HEK293 (cell line): ENCODE measurements around the gene ARHGAP15.

Experiments
- CTCF ChIA-PET: fragments of 350-600 bp; formaldehyde crosslinking; extraction: SDS; loops from one replicate; lab custom pipeline; 2021; ENCODE audit warnings: antibody characterized with exemption; lab: Yijun Ruan, JAX
- POLR2A ChIA-PET: fragments of 300-600 bp; formaldehyde crosslinking; extraction: SDS; loops from one replicate; lab custom pipeline; 2020; ENCODE audit warnings: antibody characterized with exemption, inconsistent platforms; lab: Yijun Ruan, JAX
- H3K27ac ChIP-seq: fragments of 200-500 bp; sonication (Bioruptor generic); 2 replicates; pipeline ENCODE4 v1.5.1; 2014; ENCODE audit warnings: low read depth, low read length, control low read depth, inconsistent platforms; ENCODE audit errors: extremely low read depth
- H3K36me3 ChIP-seq, 2 experiments: fragments of 200-500 bp in 1 of 2; sonication (Bioruptor generic) in 1 of 2; 1 replicate in 1 of 2; 2 replicates in 1 of 2; pipeline ENCODE4 v1.5.1; 2014 to 2017; ENCODE audit warnings: inconsistent platforms in 2 of 2, low read length in 2 of 2; ENCODE audit not compliant: control insufficient read depth in 2 of 2, insufficient read depth in 1 of 2
- H3K4me1 ChIP-seq: fragments of 200-500 bp; sonication (Bioruptor generic); 2 replicates; pipeline ENCODE4 v1.5.1; 2014; ENCODE audit warnings: mild to moderate bottlenecking, low read length, inconsistent platforms; ENCODE audit not compliant: control insufficient read depth, insufficient read depth
- H3K4me3 ChIP-seq: 2 replicates; pipeline ENCODE4 v1.5.1; 2011; ENCODE audit warnings: low read depth, mild to moderate bottlenecking, control low read depth, low read length, moderate library complexity
- H3K9me3 ChIP-seq: fragments of 200-500 bp; sonication (Bioruptor generic); 2 replicates; pipeline ENCODE4 v1.5.1; 2014; ENCODE audit warnings: low read depth, low read length, inconsistent platforms; ENCODE audit not compliant: control insufficient read depth, insufficient read depth
- AEBP2 ChIP-seq: fragments of 450-650 bp; formaldehyde crosslinking; IDR thresholded peaks from 2 replicates; pipeline ENCODE4 v1.5.1; 2016; ENCODE audit warnings: missing biosample characterization, missing genetic modification characterization, borderline replicate concordance
- BCL11B ChIP-seq: fragments of 450-650 bp; formaldehyde crosslinking; IDR thresholded peaks from 2 replicates; pipeline ENCODE4 v1.5.1; 2016; ENCODE audit warnings: low read depth, missing biosample characterization, missing genetic modification characterization
- CTCF ChIP-seq: fragments of 450-650 bp; formaldehyde crosslinking; IDR thresholded peaks from 2 replicates; pipeline ENCODE4 v1.5.1; 2016; ENCODE audit warnings: missing biosample characterization, missing genetic modification characterization
- EGR2 ChIP-seq: fragments of 450-650 bp; formaldehyde crosslinking; IDR thresholded peaks from 2 replicates; pipeline ENCODE4 v1.5.1; 2016; ENCODE audit warnings: low read depth, missing biosample characterization, missing genetic modification characterization
- PATZ1 ChIP-seq: fragments of 450-650 bp; formaldehyde crosslinking; IDR thresholded peaks from 2 replicates; pipeline ENCODE4 v1.5.1; 2016; ENCODE audit warnings: missing biosample characterization, missing genetic modification characterization
- SALL2 ChIP-seq: fragments of 450-650 bp; formaldehyde crosslinking; IDR thresholded peaks from 2 replicates; pipeline ENCODE4 v1.5.0; 2017; ENCODE audit warnings: missing biosample characterization, mild to moderate bottlenecking, missing genetic modification characterization, borderline replicate concordance
- YY1 ChIP-seq: fragments of 450-650 bp; formaldehyde crosslinking; IDR thresholded peaks from 2 replicates; pipeline ENCODE4 v1.5.1; 2018; ENCODE audit warnings: missing biosample characterization, missing genetic modification characterization
- YY2 ChIP-seq: fragments of 450-650 bp; formaldehyde crosslinking; IDR thresholded peaks from 2 replicates; pipeline ENCODE4 v1.5.1; 2016; ENCODE audit warnings: missing biosample characterization, missing genetic modification characterization
- ZFP3 ChIP-seq: fragments of 450-650 bp; formaldehyde crosslinking; IDR thresholded peaks from 2 replicates; pipeline ENCODE4 v1.5.1; 2016; ENCODE audit warnings: low read depth, missing biosample characterization, missing genetic modification characterization
- ZFP37 ChIP-seq: fragments of 450-650 bp; formaldehyde crosslinking; IDR thresholded peaks from 2 replicates; pipeline ENCODE4 v1.5.1; 2016; ENCODE audit warnings: missing biosample characterization, missing genetic modification characterization
- ZNF132 ChIP-seq: fragments of 450-650 bp; formaldehyde crosslinking; IDR thresholded peaks from 2 replicates; pipeline ENCODE4 v1.5.1; 2017; ENCODE audit warnings: missing biosample characterization, missing genetic modification characterization, borderline replicate concordance
- ZNF174 ChIP-seq: fragments of 450-650 bp; formaldehyde crosslinking; IDR thresholded peaks from 2 replicates; pipeline ENCODE4 v1.5.0; 2017; ENCODE audit warnings: missing biosample characterization, mild to moderate bottlenecking, missing genetic modification characterization
- ZNF280D ChIP-seq: fragments of 450-650 bp; formaldehyde crosslinking; IDR thresholded peaks from 2 replicates; pipeline ENCODE4 v1.5.1; 2016; ENCODE audit warnings: missing biosample characterization, missing genetic modification characterization
- ZNF510 ChIP-seq: fragments of 450-650 bp; formaldehyde crosslinking; IDR thresholded peaks from 2 replicates; pipeline ENCODE4 v1.5.1; 2018; ENCODE audit warnings: mild to moderate bottlenecking, missing genetic modification characterization, missing biosample characterization; ENCODE audit not compliant: insufficient replicate concordance
- ZNF513 ChIP-seq: fragments of 450-650 bp; IDR thresholded peaks from 2 replicates; pipeline ENCODE4 v1.5.1; 2018; ENCODE audit warnings: missing biosample characterization, missing genetic modification characterization
- ZNF514 ChIP-seq: fragments of 450-650 bp; formaldehyde crosslinking; IDR thresholded peaks from 2 replicates; pipeline ENCODE4 v1.5.1; 2016; ENCODE audit warnings: missing biosample characterization, missing genetic modification characterization
- ZNF560 ChIP-seq: fragments of 450-650 bp; formaldehyde crosslinking; IDR thresholded peaks from 2 replicates; pipeline ENCODE4 v1.5.1; 2017; ENCODE audit warnings: missing biosample characterization, missing genetic modification characterization, borderline replicate concordance
- ZNF624 ChIP-seq: fragments of 450-650 bp; formaldehyde crosslinking; IDR thresholded peaks from 2 replicates; pipeline ENCODE4 v1.5.1; 2017; ENCODE audit warnings: missing biosample characterization, missing genetic modification characterization
- ZNF670 ChIP-seq: fragments of 450-650 bp; formaldehyde crosslinking; IDR thresholded peaks from 2 replicates; pipeline ENCODE4 v1.5.1; 2016; ENCODE audit warnings: missing biosample characterization, missing genetic modification characterization, low read depth

The ARHGAP15 gene

GRCh38 chr2:143382573-143382972 lies 253.4 kb downstream of the ARHGAP15 start:
- no peaks in the 10 kb centered on the region for H3K9me3 ChIP-seq
- H3K36me3 ChIP-seq: no peaks in the 10 kb centered on the region
- no peak overlapping the region for H3K27ac ChIP-seq
- ChIA-PET POLR2A (no interaction called here), CTCF (interaction anchor here (0.7 kb wide), 1 partner anchor 14 kb away, joined by 4 read pairs; no protein-coding TSS in a partner anchor)
- no peak overlapping the region for H3K4me3 ChIP-seq
- TF ChIP-seq ZNF510 (tag by site-specific recombination) (no peak), CTCF (tag by site-specific recombination) (no peak), EGR2 (tag by site-specific recombination) (no peak), ZNF280D (tag by site-specific recombination) (no peak), ZNF513 (tag by site-specific recombination) (no peak)
- H3K4me1 ChIP-seq: no peaks in the 10 kb centered on the region

- H3K9me3 ChIP-seq: no peaks in the 10 kb centered on the region
- H3K4me1 ChIP-seq: no peaks in the 10 kb centered on the region
- no peak overlapping the region for H3K27ac ChIP-seq
- ChIA-PET CTCF (no interaction called here), POLR2A (no interaction called here)
- no peaks in the 10 kb centered on the region for H3K36me3 ChIP-seq
- no peak overlapping the region for H3K4me3 ChIP-seq
- no peak for TF ChIP-seq PATZ1 (tag by site-specific recombination)
- no peak for TF ChIP-seq AEBP2 (tag by site-specific recombination)
- TF ChIP-seq YY1 (tag by site-specific recombination): no peak
- TF ChIP-seq SALL2: no peak
- TF ChIP-seq ZFP3 (tag by site-specific recombination): no peak
- TF ChIP-seq ZNF132: no peak
- no peak for TF ChIP-seq ZNF624 (tag by site-specific recombination)
- TF ChIP-seq YY2 (tag by site-specific recombination): no peak
- TF ChIP-seq ZNF514 (tag by site-specific recombination): no peak
- TF ChIP-seq ZFP37 (tag by site-specific recombination): no peak
- no peak for TF ChIP-seq ZNF560
- no peak for TF ChIP-seq EGR2 (tag by site-specific recombination)
- no peak for TF ChIP-seq BCL11B (tag by site-specific recombination)
- TF ChIP-seq ZNF670 (tag by site-specific recombination): no peak
- TF ChIP-seq ZNF174 (tag by site-specific recombination): no peak
Measured at GRCh38 chr2:143383016-143383415, 253.8 kb downstream of the ARHGAP15 start.
